Esophagus muscularis mucosa (tissue), 4 donors: ENCODE data around the gene PRSS38. TPM values are rescaled to one million over a fixed set of nuclear protein-coding genes. Genes with fewer than 3 reads are reported as not detected.

ENCODE experiments used
- DNase-seq: peaks from one replicate; pipeline ENCODE4 v3.0.0-alpha.2; 2017; ENCODE audit errors: extremely low spot score
- H3K27ac ChIP-seq, 4 donors: fragments of 200-600 bp; sonication (generic); replicated peaks in 1 of 4; 1 replicate in 3 of 4; 2 replicates in 1 of 4; pipeline ENCODE4 v1.5.1; 2016 to 2019; ENCODE audit warnings: mild to moderate bottlenecking in 1 of 4
- H3K27me3 ChIP-seq, 4 donors: fragments of 200-600 bp; sonication (generic); one replicate each; pipeline versions ENCODE4 v1.5.1 to v1.6.0; 2016 to 2019
- H3K36me3 ChIP-seq, 4 donors: fragments of 200-600 bp; sonication (generic); one replicate each; pipeline ENCODE4 v1.5.1; 2016 to 2019
- H3K4me1 ChIP-seq, 4 donors: fragments of 200-600 bp; sonication (generic); one replicate each; pipeline ENCODE4 v1.5.1; 2016 to 2019
- H3K4me3 ChIP-seq, 4 donors: fragments of 200-600 bp; sonication (generic); 1 replicate in 2 of 4; 2 replicates in 2 of 4; pipeline ENCODE4 v1.5.1; 2016 to 2019; ENCODE audit warnings: mild to moderate bottlenecking in 4 of 4, moderate library complexity in 1 of 4
- H3K9me3 ChIP-seq, 4 donors: fragments of 200-600 bp; sonication (generic); 1 replicate in 3 of 4; 2 replicates in 1 of 4; pipeline ENCODE4 v1.5.1; 2016 to 2019
- EP300 ChIP-seq: sonication (generic); formaldehyde crosslinking; IDR thresholded peaks from one replicate; pipeline ENCODE4 v1.6.1; 2017; ENCODE audit warnings: antibody characterized with exemption
- POLR2A ChIP-seq: fragments of 450-650 bp; IDR thresholded peaks from one replicate; pipeline ENCODE4 v1.6.1; 2017; ENCODE audit warnings: antibody characterized with exemption, moderate library complexity, mild to moderate bottlenecking, low read depth
- POLR2AphosphoS5 ChIP-seq, 2 donors: sonication (generic); formaldehyde crosslinking; IDR thresholded peaks; one replicate each; pipeline ENCODE4 v1.6.1; 2017; ENCODE audit warnings: antibody characterized with exemption in 2 of 2
- WGBS: methylation state at CpG from one replicate; pipeline ENCODE4 v1.1.5; 2018; 5-methylcytosine and 5-hydroxymethylcytosine counted together
- intact Hi-C: fragments of 100-400 bp; cut with DNase I; formaldehyde crosslinking; loops from one replicate; pipeline ENCODE4 v1.15.1; 2023
- total RNA-seq, 4 donors: library from RNA; depleted of rRNA; stranded (reverse); fragments of >200 nt; gene quantifications; one replicate each; pipeline versions ENCODE4 v1.1.0 to v1.2.1, GENCODE V29; 2016
- TF ChIP-seq, protein P1 (sequence below), 3 experiments: fragments of 200-600 bp in 2 of 3; fragments of 450-650 bp in 1 of 3; sonication (generic) in 2 of 3; IDR thresholded peaks; one replicate each; pipeline ENCODE4 v1.5.1; 2017 to 2019; ENCODE audit warnings: antibody characterized with exemption in 3 of 3, mild to moderate bottlenecking in 2 of 3, moderate library complexity in 1 of 3

The PRSS38 gene
- total RNA-seq, 4 donors from 2014 or later: not detected

DNA sequence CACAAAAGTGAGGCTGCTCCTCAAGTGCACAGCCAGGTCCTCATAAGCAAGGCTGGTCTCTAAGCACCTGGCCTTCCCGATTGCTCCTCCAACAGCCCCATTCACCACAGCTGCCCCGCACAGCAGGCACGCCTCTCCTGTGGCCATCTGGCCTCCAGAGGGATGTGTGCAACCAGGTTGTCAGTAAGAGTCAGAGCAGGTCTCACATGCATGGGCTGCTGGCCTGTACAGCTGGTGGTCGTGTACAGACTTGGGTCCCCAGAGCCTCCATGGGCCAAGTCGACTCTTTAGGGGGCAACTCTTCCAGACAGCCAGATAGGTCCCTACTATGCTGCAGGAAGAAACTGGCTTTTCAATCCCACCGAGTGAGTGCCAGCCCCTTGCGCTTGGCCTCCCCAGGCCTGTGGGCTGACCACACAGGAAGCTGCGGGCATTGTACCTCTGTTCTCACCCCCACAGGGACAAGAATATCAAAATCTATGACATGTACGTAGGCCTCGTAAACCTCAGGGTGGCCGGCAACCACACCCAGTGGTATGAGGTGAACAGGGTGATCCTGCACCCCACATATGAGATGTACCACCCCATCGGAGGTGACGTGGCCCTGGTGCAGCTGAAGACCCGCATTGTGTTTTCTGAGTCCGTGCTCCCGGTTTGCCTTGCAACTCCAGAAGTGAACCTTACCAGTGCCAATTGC lies 1.4 kb downstream of the PRSS38 start:
- Histone ChIP-seq H3K9me3 (peaks cover 0 to 15% (median 5%) of the 10 kb centered on the region in 4 donors), H3K4me3 (no peak overlapping the region), H3K36me3 (no peaks in the 10 kb centered on the region), H3K27me3 (no peaks in the 10 kb centered on the region), H3K27ac (no peak overlapping the region), H3K4me1 (no peaks in the 10 kb centered on the region)
- intact Hi-C loops: no loop called here
- 92% methylated on average over 13 of the region's 16 CpGs for WGBS
- DNase-seq: no peak
- TF ChIP-seq POLR2A (no peak), POLR2AphosphoS5 (IDR thresholded peaks at IDR 0.05) (no peak), EP300 (no peak)
- TF ChIP-seq, protein P1, sequence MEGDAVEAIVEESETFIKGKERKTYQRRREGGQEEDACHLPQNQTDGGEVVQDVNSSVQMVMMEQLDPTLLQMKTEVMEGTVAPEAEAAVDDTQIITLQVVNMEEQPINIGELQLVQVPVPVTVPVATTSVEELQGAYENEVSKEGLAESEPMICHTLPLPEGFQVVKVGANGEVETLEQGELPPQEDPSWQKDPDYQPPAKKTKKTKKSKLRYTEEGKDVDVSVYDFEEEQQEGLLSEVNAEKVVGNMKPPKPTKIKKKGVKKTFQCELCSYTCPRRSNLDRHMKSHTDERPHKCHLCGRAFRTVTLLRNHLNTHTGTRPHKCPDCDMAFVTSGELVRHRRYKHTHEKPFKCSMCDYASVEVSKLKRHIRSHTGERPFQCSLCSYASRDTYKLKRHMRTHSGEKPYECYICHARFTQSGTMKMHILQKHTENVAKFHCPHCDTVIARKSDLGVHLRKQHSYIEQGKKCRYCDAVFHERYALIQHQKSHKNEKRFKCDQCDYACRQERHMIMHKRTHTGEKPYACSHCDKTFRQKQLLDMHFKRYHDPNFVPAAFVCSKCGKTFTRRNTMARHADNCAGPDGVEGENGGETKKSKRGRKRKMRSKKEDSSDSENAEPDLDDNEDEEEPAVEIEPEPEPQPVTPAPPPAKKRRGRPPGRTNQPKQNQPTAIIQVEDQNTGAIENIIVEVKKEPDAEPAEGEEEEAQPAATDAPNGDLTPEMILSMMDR (IDR thresholded peaks at IDR 0.05): no peak

DNA sequence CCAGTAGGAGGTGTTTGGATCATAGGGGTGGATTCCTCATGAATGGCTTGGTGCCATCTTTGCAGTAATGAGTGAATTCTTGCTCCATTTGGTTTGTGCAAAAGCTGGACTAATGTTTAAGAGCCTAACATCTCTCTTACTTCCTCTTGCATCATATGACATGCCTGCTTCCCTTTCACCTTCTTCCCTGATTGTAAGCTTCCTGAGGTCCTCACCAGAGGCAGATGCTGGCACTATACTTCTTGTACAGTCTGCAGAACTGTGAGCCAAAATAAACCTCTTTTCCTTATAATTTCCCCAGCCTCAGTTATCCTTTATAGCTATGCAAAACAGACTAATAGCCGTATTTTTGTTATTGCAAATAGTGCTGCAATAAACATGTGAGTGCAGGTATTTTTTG lies 8.1 kb downstream of the PRSS38 start:
- Histone ChIP-seq H3K9me3 (peaks cover 0 to 7% (median 2%) of the 10 kb centered on the region in 4 donors), H3K27me3 (peaks cover 0 to 6% (median 0%) of the 10 kb centered on the region in 4 donors), H3K4me3 (no peak overlapping the region), H3K36me3 (no peaks in the 10 kb centered on the region), H3K27ac (no peak overlapping the region), H3K4me1 (no peaks in the 10 kb centered on the region)
- intact Hi-C loops: no loop called here
- 79% methylated on average over 1 of the region's 1 CpG for WGBS
- TF ChIP-seq POLR2A: no peak
- TF ChIP-seq EP300: no peak
- no peak for TF ChIP-seq POLR2AphosphoS5 (IDR thresholded peaks at IDR 0.05)
- TF ChIP-seq, protein P1 (IDR thresholded peaks at IDR 0.05): no peak
- DNase-seq: no peak

DNA sequence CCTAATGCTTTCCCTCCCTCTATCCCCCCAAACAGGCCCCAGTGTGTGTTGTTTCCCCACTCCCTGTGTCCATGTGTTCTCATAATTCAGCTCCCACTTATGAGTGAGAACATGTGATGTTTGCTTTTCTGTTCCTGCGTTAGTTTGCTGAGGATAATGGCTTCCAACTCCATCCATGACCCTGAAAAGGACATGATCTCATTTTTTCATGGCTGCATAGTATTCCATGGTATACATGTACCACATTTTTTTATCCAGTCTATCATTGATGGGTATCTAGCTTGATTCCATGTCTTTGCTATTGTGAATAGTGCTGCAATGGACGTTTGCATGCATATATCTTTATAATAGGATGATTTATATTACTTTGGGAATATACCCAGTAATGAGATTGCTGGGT lies 8.7 kb downstream of the PRSS38 start:
- peaks cover 0 to 11% (median 4%) of the 10 kb centered on the region in 4 donors for H3K9me3 ChIP-seq
- no peak for DNase-seq
- no peak overlapping the region for H3K27ac ChIP-seq
- TF ChIP-seq POLR2A (no peak), POLR2AphosphoS5 (IDR thresholded peaks at IDR 0.05) (no peak), EP300 (no peak)
- TF ChIP-seq, protein P1 (IDR thresholded peaks at IDR 0.05): no peak
- H3K36me3 ChIP-seq: no peaks in the 10 kb centered on the region
- no peak overlapping the region for H3K4me3 ChIP-seq
- peaks cover 0 to 13% (median 0%) of the 10 kb centered on the region in 4 donors for H3K27me3 ChIP-seq
- WGBS: 53% methylated on average over 2 of the region's 2 CpGs
- intact Hi-C loops: no loop called here
- H3K4me1 ChIP-seq: no peaks in the 10 kb centered on the region

DNA sequence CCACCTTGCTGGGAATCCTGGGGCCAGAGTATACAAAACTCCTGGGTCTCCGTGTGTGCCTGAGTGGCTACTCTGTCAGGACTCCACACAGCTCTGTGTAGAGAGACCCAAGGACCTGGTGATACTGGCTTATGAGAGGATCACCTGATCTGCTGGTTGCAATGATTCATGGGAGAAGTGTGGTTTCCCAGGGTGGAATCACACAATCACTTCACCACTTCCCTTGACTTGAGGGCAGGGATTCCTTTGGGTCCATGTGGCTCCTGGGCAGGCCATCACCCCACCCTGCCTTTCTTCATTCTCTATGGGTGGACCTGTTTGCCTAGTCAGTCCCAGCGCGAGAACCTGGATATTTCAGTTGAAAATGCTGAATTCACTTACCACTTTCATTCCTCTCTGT lies 13.3 kb downstream of the PRSS38 start:
- Histone ChIP-seq H3K4me3 (no peak overlapping the region), H3K36me3 (no peaks in the 10 kb centered on the region), H3K27ac (no peak overlapping the region), H3K27me3 (peaks cover 0 to 14% (median 0%) of the 10 kb centered on the region in 4 donors), H3K9me3 (peaks cover 0 to 8% (median 4%) of the 10 kb centered on the region in 4 donors), H3K4me1 (no peaks in the 10 kb centered on the region)
- DNase-seq: no peak
- intact Hi-C loops: no loop called here
- 83% methylated on average over 3 of the region's 3 CpGs for WGBS
- TF ChIP-seq EP300: no peak
- no peak for TF ChIP-seq POLR2A
- TF ChIP-seq POLR2AphosphoS5 (IDR thresholded peaks at IDR 0.05): no peak
- TF ChIP-seq, protein P1 (IDR thresholded peaks at IDR 0.05): no peak

DNA sequence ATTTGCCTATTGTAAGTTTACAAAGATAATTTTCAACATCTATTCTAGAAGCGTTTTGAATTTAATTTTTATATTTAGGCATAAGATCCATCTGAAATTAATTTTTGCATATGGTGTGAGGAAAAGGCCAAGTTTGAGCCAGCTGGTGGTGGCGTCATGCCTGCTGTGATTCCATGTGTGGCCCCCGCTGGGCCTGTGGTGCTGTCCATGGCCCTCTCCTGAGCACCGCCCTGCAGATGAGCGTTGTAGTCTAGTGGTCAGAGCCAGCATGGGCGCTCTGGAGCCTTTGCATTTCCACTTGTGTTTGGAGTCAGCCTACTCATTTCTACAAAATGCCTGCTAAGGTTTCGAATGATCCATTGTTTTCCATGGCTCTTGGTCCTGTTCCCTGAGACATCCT lies 22.7 kb downstream of the PRSS38 start:
- 77% methylated on average over 7 of the region's 7 CpGs for WGBS
- Histone ChIP-seq H3K4me1 (no peaks in the 10 kb centered on the region), H3K27ac (no peak overlapping the region), H3K4me3 (no peak overlapping the region), H3K27me3 (no peaks in the 10 kb centered on the region), H3K36me3 (no peaks in the 10 kb centered on the region), H3K9me3 (no peaks in the 10 kb centered on the region)
- no peak for TF ChIP-seq POLR2AphosphoS5 (IDR thresholded peaks at IDR 0.05)
- no peak for DNase-seq
- intact Hi-C loops: no loop called here
